B cell (primary cell): Measurements from ENCODE around the gene TMEM86B.

Experiments
- CTCF ChIP-seq: fragments of 200-600 bp; IDR thresholded peaks from one replicate; pipeline ENCODE4 v1.8.0; 2022; ENCODE audit warnings: antibody characterized with exemption, mild to moderate bottlenecking
- EZH2 ChIP-seq: IDR thresholded peaks from 2 replicates; pipeline ENCODE4 v1.6.1; 2012; ENCODE audit warnings: borderline replicate concordance, low read depth, mild to moderate bottlenecking, moderate library complexity, low read length; ENCODE audit not compliant: insufficient read depth, poor library complexity, severe bottlenecking

GRCh38 chr19:55244004-55244680 lies 15.6 kb upstream of the TMEM86B start:
- TF ChIP-seq CTCF (no peak), EZH2 (no peak)
